Stimulated activated CD4-positive, alpha-beta T cell treated with anti-CD3 and anti-CD28 coated beads, Interleukin-1b, Interleukin-23, amount 100 ng/mL, for 48 hours (primary cell): ENCODE measurements around the gene DYNLT4.
"Not testable (repeated sequence)": the region's sequence is repeated elsewhere in the genome, so short reads cannot be mapped to it uniquely, and the experiment has no call there.

Source experiments
- DNase-seq: peaks from one replicate; pipeline ENCODE4 v3.0.0-alpha.2; 2020

DYNLT4 gene

GRCh38 chr1:44786841-44787426, 20.2 kb downstream of the DYNLT4 start:
- no peak for DNase-seq

- DNase-seq, result peak; percentile 78
These were observed 20.9 kb downstream of the DYNLT4 start for GRCh38 chr1:44786138-44786840.

- DNase-seq, result no peak
These were observed 21.5 kb downstream of the DYNLT4 start for GRCh38 chr1:44785501-44786137.

GRCh38 chr1:44785029-44785380, 22.1 kb downstream of the DYNLT4 start:
- no peak for DNase-seq

- DNase-seq, result no peak
These were observed 22.8 kb downstream of the DYNLT4 start for GRCh38 chr1:44784094-44785028.

- no peak for DNase-seq
These were observed 23.5 kb downstream of the DYNLT4 start for GRCh38 chr1:44783697-44784093.

GRCh38 chr1:44780583-44781121, 26.5 kb downstream of the DYNLT4 start:
- no peak for DNase-seq

GRCh38 chr1:44778705-44779576, 28.2 kb downstream of the DYNLT4 start:
- DNase-seq, result no peak

- no peak for DNase-seq
These were observed 29.0 kb downstream of the DYNLT4 start for GRCh38 chr1:44777969-44778635.

- no peak for DNase-seq
These were observed 29.6 kb downstream of the DYNLT4 start for GRCh38 chr1:44777547-44777946.

- DNase-seq, result no peak
These were observed 30.5 kb downstream of the DYNLT4 start for GRCh38 chr1:44776730-44777068.

GRCh38 chr1:44775930-44776729, 31.0 kb downstream of the DYNLT4 start:
- DNase-seq, result peak; percentile 32

GRCh38 chr1:44775078-44775929, 31.8 kb downstream of the DYNLT4 start, which contains the start of gene RPS8:
RPS8 (plus strand) TSS chr1:44775540; CDS start chr1:44775597, 57 bp downstream.
- DNase-seq, result peak; percentile 91

GRCh38 chr1:44766421-44766820, 40.7 kb downstream of the DYNLT4 start:
- not testable (repeated sequence) for DNase-seq

- DNase-seq, result no peak
These were observed 46.3 kb downstream of the DYNLT4 start for GRCh38 chr1:44760876-44761275.

GRCh38 chr1:44759077-44759476, 48.1 kb downstream of the DYNLT4 start:
- no peak for DNase-seq

- DNase-seq, result no peak
These were observed 49.7 kb downstream of the DYNLT4 start for GRCh38 chr1:44757420-44757819.
